Ovary (tissue), 3 donors: ENCODE data around the gene CYB5RL.

Source experiments
- CTCF ChIP-seq, 3 donors: fragments of 450-650 bp in 2 of 3; fragments of 200-600 bp in 1 of 3; IDR thresholded peaks; one replicate each; pipeline versions ENCODE4 v1.5.1 to v1.8.0; 2016 to 2022; ENCODE audit warnings: antibody characterized with exemption in 3 of 3, mild to moderate bottlenecking in 1 of 3
- POLR2A ChIP-seq: fragments of 450-650 bp; IDR thresholded peaks from one replicate; pipeline ENCODE4 v1.6.1; 2017; ENCODE audit warnings: antibody characterized with exemption, mild to moderate bottlenecking, moderate library complexity
- donor health status: DM: no; HTN: no; CAD: no.

GRCh38 chr1:54221113-54221834, 21.4 kb upstream of the CYB5RL start:
- TF ChIP-seq CTCF (IDR thresholded peaks at IDR 0.05) (no peak), POLR2A (no peak)
